Fibroblast of lung (primary cell): ENCODE data around the gene AGGF1. TPM values are rescaled to one million over a fixed set of nuclear protein-coding genes. Genes with fewer than 3 reads are reported as not detected.

Source experiments
- DNase-seq, 2 donors: peaks; one replicate each; pipeline versions ENCODE4 v3.0.0 to v3.0.0-alpha.2; 2010; ENCODE audit warnings: low read depth in 2 of 2
- H2AFZ ChIP-seq: 2 replicates; pipeline ENCODE4 v1.5.1; 2012; ENCODE audit warnings: low read length, control low read depth, inconsistent platforms
- H3K27ac ChIP-seq: 2 replicates; pipeline ENCODE4 v1.5.1; 2011; ENCODE audit warnings: low read length, control low read depth; ENCODE audit not compliant: insufficient read depth
- H3K27me3 ChIP-seq: 2 replicates; pipeline ENCODE4 v1.5.1; 2011; ENCODE audit warnings: mild to moderate bottlenecking, low read length; ENCODE audit not compliant: control insufficient read depth, insufficient read depth
- H3K36me3 ChIP-seq: 2 replicates; pipeline ENCODE4 v1.5.1; 2011; ENCODE audit warnings: low read length; ENCODE audit not compliant: control insufficient read depth, insufficient read depth
- H3K4me1 ChIP-seq: 2 replicates; pipeline ENCODE4 v1.5.1; 2011; ENCODE audit warnings: low read length; ENCODE audit not compliant: control insufficient read depth, insufficient read depth; ENCODE audit errors: extremely low read depth
- H3K4me2 ChIP-seq: 2 replicates; pipeline ENCODE4 v1.5.1; 2011; ENCODE audit warnings: low read length, control low read depth; ENCODE audit not compliant: insufficient read depth; ENCODE audit errors: extremely low read depth
- H3K4me3 ChIP-seq, 4 experiments: fragments of 200-600 bp in 1 of 4; sonication (generic) in 1 of 4; replicated peaks in 1 of 4; 2 replicates each; pipeline ENCODE4 v1.5.1; 2011 to 2016; ENCODE audit warnings: low read length in 4 of 4, low read depth in 3 of 4, mild to moderate bottlenecking in 3 of 4, control low read depth in 2 of 4, inconsistent platforms in 1 of 4, mixed read lengths in 1 of 4; ENCODE audit not compliant: insufficient read depth in 1 of 4; ENCODE audit errors: control extremely low read depth in 1 of 4
- H3K79me2 ChIP-seq: 2 replicates; pipeline ENCODE4 v1.5.1; 2012; ENCODE audit warnings: mild to moderate bottlenecking, low read length, inconsistent platforms; ENCODE audit not compliant: control insufficient read depth, insufficient read depth
- H3K9ac ChIP-seq: 2 replicates; pipeline ENCODE4 v1.5.1; 2011; ENCODE audit warnings: mild to moderate bottlenecking, low read length, control low read depth; ENCODE audit not compliant: insufficient read depth
- H3K9me3 ChIP-seq: 2 replicates; pipeline ENCODE4 v1.5.1; 2012; ENCODE audit warnings: low read depth, low read length; ENCODE audit not compliant: control insufficient read depth, insufficient read depth
- H4K20me1 ChIP-seq: 2 replicates; pipeline ENCODE4 v1.5.1; 2011; ENCODE audit warnings: low read length; ENCODE audit not compliant: control insufficient read depth, insufficient read depth; ENCODE audit errors: extremely low read depth
- CTCF ChIP-seq, 2 donors: IDR thresholded peaks in 1 of 2; conservative IDR thresholded peaks in 1 of 2; 1 replicate in 1 of 2; 2 replicates in 1 of 2; pipeline ENCODE4 v1.5.1; 2011 to 2012; ENCODE audit warnings: low read length in 2 of 2, control low read depth in 1 of 2, inconsistent platforms in 1 of 2, low read depth in 1 of 2, mild to moderate bottlenecking in 1 of 2
- EZH2 ChIP-seq: IDR thresholded peaks from 2 replicates; pipeline ENCODE4 v1.5.1; 2012; ENCODE audit warnings: low read length, control low read depth, mild to moderate bottlenecking; ENCODE audit errors: missing control alignments
- polyA plus RNA-seq, 2 donors: library from polyadenylated mRNA; depleted of rRNA in 1 of 2; stranded (reverse) in 1 of 2; unstranded in 1 of 2; fragments of >200 nt; gene quantifications; 2 replicates each; pipeline ENCODE4 v1.2.1, GENCODE V29; 2011 to 2012; ENCODE audit warnings: missing spikeins in 1 of 2
- total RNA-seq: library from RNA; depleted of rRNA; stranded (reverse); fragments of >200 nt; gene quantifications from 2 replicates; pipeline ENCODE4 v1.2.1, GENCODE V29; 2014

AGGF1 gene
- total and polyA plus RNA-seq, 2 donors (not counting 1 experiment from before 2014, with no cell fraction given) = 15.5 to 25.1 TPM

DNA sequence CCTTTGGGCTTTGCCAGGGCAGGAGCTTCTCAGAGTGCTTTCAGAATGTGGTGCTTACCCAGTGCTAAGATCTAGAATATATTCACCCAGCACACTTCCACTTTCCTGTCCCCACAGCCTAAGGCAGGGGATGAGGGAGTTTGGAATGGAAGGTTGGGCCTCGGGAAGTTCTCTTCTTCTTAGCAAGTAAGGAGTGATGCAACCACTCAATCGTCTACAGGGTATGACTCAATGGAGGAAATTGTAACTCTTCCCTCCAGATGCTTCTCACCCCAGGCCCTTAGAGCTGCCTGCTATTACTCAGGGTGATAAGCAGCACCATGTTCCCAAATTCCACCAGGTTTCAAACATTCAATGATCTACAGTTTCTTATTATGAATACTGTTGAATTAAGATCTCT, 30.8 kb upstream of the AGGF1 start:
- no peaks in the 10 kb centered on the region for H3K4me1 ChIP-seq
- H2AFZ ChIP-seq = no peak overlapping the region
- no peaks in the 10 kb centered on the region for H4K20me1 ChIP-seq
- no peaks in the 10 kb centered on the region for H3K79me2 ChIP-seq
- H3K36me3 ChIP-seq = no peaks in the 10 kb centered on the region
- H3K9me3 ChIP-seq = no peaks in the 10 kb centered on the region
- H3K27ac ChIP-seq = no peak overlapping the region
- no peak overlapping the region for H3K9ac ChIP-seq
- TF ChIP-seq CTCF (conservative IDR thresholded peaks at IDR 0.05 in 1 of 2, IDR thresholded peaks at IDR 0.05 in 1 of 2; ENCODE audit: low read depth in 1 of 2, low read length in 2 of 2) (no peak), EZH2 (no peak)
- no peak overlapping the region for H3K4me3 ChIP-seq
- no peaks in the 10 kb centered on the region for H3K27me3 ChIP-seq
- peak; percentile 49 to 91 for DNase-seq
- H3K4me2 ChIP-seq = no peak overlapping the region

DNA sequence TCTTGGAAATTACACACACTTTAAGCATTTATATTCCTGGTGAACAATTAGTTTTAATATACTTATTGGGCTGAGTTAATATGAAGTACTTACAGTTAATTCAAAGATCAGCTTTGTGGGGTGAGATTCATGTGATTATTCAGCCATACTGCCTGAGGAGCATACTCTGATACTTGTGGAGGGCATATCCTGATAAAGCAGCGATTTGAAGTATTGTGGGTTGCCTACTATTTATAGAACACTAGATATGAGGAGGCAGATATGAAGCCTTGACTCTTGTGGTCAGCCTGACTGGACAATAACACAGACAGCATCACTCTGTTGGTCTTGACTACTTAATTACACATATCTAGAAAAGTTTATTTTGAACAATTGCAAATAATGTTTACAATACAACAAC, 27.0 kb upstream of the AGGF1 start:
- H3K79me2 ChIP-seq = no peaks in the 10 kb centered on the region
- no peaks in the 10 kb centered on the region for H3K36me3 ChIP-seq
- TF ChIP-seq CTCF (conservative IDR thresholded peaks at IDR 0.05 in 1 of 2, IDR thresholded peaks at IDR 0.05 in 1 of 2; ENCODE audit: low read depth in 1 of 2, low read length in 2 of 2) (no peak), EZH2 (no peak)
- no peaks in the 10 kb centered on the region for H3K4me1 ChIP-seq
- H3K9me3 ChIP-seq = no peaks in the 10 kb centered on the region
- peak in 1 of 2 donors; percentile 39 for DNase-seq
- H3K4me2 ChIP-seq = no peak overlapping the region
- no peak overlapping the region for H3K9ac ChIP-seq
- no peak overlapping the region for H2AFZ ChIP-seq
- H4K20me1 ChIP-seq = no peaks in the 10 kb centered on the region
- no peaks in the 10 kb centered on the region for H3K27me3 ChIP-seq
- H3K4me3 ChIP-seq = no peak overlapping the region
- H3K27ac ChIP-seq = no peak overlapping the region

DNA sequence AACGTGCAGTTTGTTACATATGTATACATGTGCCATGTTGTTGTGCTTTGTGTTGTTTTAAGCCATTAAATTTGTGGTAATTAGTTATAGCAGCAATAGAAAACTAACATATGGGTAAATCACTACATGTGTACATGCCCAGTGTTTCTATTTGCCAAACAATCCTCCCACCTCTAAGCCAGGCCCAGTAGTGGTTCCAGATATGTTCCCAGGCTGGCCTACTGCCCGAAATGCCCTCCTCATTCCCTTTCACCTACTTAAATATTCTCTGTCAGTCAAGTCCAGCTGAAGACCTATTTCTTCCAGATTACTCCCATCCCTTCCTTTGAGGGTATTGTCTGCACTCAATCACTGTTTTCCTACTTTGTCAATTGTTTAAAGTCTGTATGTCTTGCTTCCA, 24.1 kb upstream of the AGGF1 start:
- Histone ChIP-seq H3K27me3 (no peaks in the 10 kb centered on the region), H4K20me1 (no peaks in the 10 kb centered on the region), H3K4me2 (no peak overlapping the region), H3K9ac (no peak overlapping the region), H3K4me1 (no peaks in the 10 kb centered on the region), H3K36me3 (no peaks in the 10 kb centered on the region), H3K27ac (no peak overlapping the region), H3K4me3 (no peak overlapping the region), H2AFZ (no peak overlapping the region), H3K79me2 (no peaks in the 10 kb centered on the region), H3K9me3 (no peaks in the 10 kb centered on the region)
- DNase-seq = no peak
- TF ChIP-seq CTCF (conservative IDR thresholded peaks at IDR 0.05 in 1 of 2, IDR thresholded peaks at IDR 0.05 in 1 of 2; ENCODE audit: low read depth in 1 of 2, low read length in 2 of 2) (no peak), EZH2 (no peak)
